ENCODE data around the gene SUSD6.

DNA sequence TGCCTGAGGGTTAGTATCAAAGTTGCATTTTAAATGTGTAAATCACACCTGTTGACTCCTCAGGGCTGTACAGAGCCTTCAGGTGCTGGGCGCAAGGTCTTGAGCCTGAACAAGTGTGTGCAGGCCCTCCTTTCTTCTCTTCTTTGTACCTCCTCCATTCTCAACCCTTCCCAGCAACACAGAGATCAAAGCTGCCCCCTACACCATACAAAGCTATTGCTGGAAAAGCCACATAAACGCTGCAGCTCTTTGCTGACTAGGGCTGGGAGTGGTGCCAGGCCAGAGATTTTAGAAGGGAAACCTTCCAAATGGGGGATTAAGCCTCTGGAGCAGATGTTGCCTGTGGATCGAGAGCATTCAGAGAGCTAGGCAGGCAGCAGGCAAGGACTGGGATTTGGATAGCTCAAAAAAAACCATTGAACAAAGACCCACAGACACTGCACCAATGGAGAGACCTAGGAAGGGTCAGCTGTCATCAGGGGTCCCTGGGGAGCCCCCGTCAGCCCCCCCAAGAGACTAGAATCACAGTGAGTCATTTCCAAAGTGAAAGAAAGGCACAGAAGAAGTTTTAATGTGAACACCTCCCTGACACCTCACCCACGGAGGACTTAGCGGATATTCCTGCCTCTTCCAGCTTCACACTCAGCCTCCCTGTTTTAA lies 18.2 kb upstream of the SUSD6 start:
- TF ChIP-seq POLR2A (IDR thresholded peaks at IDR 0.05) (no peak), CTCF (IDR thresholded peaks at IDR 0.05) (no peak)
